ENCODE results near the gene PSMC4.

PSMC4 gene

DNA sequence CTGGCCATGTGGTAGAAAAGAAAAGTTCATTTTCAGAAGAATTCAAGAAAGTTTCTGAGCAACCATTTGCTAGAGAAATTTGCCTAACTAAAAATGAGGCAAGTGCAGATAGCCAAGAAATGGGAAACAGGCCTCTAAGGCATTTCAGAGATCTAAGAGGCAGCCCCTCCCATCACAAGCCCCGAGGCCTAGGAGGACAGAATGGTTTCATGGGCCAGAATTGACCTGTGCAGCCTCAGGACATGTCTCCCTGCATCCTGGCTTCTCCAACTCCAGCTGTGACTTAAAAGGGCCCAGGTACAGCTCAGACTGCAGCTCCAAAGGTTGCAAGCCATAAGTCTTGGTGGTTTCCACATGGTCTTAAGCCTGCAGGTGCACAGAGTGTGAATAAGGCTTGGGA, 22.6 kb downstream of the PSMC4 start:
- DNase-seq (ENCODE audit: low read depth), result no peak

DNA sequence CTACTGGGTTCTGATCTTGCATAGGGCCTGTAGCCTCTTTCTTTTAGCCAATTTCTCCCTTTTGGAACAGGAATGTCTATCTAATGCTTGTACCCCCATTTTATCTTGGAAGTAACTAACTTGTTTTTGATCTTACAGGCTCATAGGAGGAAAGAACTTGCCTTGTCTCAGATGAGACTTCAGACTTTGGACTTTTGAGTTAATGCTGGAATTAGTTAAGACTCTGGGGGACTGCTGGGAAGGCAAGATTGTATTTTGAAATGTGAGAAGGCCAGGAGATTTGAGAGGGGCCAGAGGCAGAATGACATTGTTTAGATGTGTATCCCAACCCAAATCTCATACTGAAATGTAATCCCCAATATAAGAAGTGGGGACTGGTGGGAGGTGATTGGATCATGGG, 23.4 kb downstream of the PSMC4 start:
- no peak for DNase-seq (ENCODE audit: low read depth)

- DNase-seq (ENCODE audit: low read depth), result no peak
Observed at GRCh38 chr19:39995794-39996193, 24.8 kb downstream of the PSMC4 start.

DNA sequence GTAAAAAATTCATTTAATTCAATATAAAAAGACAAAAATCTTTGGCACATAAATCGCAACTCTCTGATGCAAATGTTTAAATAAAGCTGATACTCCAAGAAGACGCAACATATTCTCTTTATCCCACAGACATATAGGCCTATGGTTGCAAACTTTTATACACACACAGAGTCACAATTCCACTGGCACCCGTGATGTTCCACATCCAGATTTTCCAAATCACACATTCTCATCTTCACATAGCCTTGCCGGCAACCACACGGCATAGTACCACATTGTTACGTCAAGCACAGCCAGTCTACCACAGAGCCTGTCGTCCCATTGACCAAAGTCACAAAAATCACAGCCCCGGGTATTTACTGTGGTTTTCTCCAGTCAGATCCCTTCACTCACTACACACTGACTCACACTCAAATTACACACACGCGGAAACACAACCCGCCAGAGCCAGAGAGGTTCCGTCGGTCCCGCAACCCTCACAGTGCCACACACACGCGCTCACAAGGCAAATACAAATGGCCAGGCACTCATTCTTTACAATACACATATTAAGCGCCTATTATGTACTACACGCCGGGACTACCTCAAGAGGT, 25.3 kb downstream of the PSMC4 start:
- DNase-seq (ENCODE audit: low read depth), result peak; percentile 31

DNA sequence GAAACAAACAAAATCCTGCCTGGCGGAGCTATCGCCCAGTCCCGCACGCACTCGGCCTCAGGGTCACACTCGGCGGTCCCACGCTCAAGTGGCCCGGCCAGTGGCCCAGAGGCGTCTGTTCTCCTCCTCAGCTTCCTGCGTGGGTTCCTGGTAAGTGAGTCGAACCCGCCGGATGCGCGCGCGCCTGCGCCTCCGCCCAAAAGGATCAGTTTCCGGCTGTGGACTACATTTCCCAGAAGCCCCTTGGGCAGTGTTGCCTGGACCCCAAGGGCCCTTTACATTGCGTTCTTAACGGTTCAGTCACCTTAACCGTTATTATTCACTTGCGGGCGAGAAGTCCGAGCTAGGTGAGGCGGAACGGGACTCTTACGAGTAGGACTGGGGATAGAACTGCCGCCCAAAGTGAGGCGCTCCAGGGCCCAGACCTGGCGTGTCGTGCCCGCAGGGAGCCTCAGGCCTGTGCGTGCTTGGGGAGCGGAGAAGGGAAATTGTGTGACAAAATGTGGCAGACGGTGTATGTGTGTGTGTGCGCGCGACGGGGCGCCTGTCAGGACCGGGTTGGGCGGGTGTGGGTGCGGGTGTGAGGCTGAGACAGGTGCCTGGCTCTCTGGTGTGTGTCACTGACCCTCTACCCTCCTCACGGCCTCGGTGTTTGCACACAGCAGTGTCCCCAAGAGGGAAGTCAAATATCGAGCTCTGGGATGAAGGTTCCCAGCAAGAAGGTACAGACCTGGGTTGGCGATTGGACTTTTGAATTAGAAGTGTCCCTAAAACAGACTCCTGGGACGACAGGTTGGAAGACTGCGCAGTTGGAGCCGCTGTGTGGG, 26.1 kb downstream of the PSMC4 start, which contains the start of gene ZNF546:
Gene ZNF546, plus strand, starts transcription at position 250 of the 827 bp plus-strand sequence. CDS start 1,267 bp downstream, outside the sequence.
- DNase-seq (ENCODE audit: low read depth), result peak; percentile 59

GRCh38 chr19:39997638-39998216, 26.8 kb downstream of the PSMC4 start:
- DNase-seq (ENCODE audit: low read depth), result no peak

GRCh38 chr19:39998501-39998900, 27.5 kb downstream of the PSMC4 start:
- DNase-seq (ENCODE audit: low read depth), result no peak

DNA sequence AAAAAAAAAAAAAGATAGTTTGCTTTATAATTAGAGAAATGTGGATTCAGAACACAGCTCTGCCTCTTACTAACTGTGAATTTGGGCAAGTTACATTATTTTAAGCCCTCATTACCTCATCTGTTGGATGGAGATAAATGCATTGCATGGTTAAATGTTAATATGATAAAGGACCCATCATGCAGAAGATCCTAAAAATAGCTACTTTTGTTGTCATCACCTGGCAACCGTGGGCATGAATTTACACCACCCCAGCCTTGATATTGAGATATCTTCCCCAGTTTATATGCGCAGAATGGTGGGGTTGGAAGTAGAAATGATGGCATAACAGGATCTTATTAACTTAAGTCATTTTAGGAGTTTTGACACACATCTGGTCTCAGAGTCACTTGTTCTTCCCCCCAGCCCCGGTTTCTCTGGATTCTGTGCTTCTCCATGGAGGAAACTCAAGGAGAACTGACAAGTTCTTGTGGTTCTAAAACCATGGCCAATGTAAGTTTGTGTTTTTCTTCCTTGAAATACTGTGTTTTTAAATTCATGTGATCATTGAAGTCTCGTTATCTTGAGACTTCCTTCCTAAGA, 34.8 kb downstream of the PSMC4 start:
- DNase-seq (ENCODE audit: low read depth), result no peak

GRCh38 chr19:40006273-40006691, 35.3 kb downstream of the PSMC4 start:
- peak; percentile 64 for DNase-seq (ENCODE audit: low read depth)

DNA sequence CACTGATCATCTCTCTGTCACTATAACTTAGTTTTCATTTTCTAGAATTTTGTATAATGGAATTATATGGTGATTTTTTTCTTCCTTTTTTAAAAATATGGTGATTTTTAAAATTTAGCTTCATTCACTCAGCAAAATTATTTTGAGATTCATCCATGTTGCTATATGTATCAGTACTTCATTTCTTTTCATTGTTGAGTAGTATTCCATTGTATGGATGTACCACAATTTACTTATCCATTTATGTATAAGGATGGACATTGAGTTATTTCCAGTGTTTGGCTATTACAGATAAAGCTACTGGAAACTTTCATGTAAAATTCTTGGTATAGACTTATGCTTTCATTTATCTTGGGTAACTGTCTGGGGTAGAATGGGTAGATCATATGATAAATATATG, 38.7 kb downstream of the PSMC4 start:
- no peak for DNase-seq (ENCODE audit: low read depth)

GRCh38 chr19:40013991-40014390, 43.0 kb downstream of the PSMC4 start:
- DNase-seq (ENCODE audit: low read depth), result no peak

DNA sequence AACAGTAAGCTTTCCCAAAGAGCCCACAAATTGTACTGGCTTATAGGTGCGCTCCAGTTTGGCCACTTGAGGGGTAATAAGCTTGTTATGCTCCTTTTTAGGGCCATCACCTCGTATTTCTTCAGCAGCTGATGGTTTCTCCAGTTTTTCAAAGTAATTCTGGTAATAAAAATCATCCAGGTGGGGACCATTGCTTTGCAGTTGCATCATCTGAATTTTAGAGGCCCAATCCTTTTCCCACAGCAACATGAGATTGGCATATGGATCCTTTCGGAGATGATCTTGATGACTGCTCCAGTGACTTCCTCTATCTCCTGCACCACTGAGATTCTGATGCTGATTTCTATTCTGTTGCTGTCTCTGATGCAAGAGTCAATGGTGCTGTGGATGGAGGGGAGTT, 53.0 kb downstream of the PSMC4 start:
- DNase-seq (ENCODE audit: low read depth), result no peak

DNA sequence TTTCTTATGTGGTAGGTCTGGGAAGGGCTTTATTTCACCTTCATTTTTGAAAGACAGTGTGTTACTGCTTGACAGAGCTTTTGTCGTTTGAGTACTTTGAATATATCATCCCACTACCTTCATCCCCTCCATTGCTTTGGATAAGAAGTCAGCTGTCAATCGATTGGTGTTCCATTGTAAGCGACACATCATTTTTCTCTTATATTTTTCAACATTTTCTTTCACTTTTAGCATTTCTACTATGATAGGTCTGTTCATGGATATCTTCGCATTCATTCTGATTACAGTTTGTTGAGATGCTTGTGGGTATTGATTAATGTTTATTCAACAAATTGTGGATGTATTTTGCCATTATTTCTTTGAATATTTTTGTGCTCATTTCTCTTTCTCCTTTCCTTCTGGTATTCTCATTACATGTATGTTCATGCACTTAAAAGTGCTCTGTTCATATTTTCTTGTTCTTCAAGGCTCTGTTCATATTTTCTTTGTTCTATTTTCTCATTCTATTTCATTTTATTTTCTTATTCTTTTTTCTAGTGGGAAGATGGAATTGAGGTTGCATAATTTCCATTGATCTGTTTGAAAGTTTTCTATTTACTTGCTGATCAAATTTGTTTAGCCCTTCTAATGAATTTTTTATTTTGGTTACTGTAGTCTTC, 55.1 kb downstream of the PSMC4 start:
- DNase-seq (ENCODE audit: low read depth), result no peak

DNA sequence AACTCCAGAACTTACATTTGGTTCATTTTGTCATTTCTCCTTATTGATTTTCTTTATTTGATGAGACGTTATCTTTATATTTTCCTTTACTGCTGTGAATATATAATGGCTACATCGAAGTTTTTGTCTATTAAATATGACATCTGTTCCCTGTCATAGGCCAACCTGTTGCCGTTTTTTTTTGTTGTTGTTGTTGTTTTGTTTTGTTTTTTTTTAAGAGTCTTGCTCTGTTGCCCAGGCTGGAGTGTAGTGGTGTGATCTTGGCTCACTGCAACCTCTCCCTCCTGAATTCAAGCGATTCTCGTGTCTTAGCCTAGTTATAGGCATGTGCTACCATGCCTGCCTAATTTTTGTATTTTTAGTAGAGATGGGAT, 55.6 kb downstream of the PSMC4 start:
- no peak for DNase-seq (ENCODE audit: low read depth)
